Measurements from ENCODE around the gene C11orf24.
A peak's percentile ranks its signal among the peaks of the same experiment; 100 is the strongest.
"Not testable (repeated sequence)": the region's sequence is repeated elsewhere in the genome, so short reads cannot be mapped to it uniquely, and the experiment has no call there.

The C11orf24 gene

DNA sequence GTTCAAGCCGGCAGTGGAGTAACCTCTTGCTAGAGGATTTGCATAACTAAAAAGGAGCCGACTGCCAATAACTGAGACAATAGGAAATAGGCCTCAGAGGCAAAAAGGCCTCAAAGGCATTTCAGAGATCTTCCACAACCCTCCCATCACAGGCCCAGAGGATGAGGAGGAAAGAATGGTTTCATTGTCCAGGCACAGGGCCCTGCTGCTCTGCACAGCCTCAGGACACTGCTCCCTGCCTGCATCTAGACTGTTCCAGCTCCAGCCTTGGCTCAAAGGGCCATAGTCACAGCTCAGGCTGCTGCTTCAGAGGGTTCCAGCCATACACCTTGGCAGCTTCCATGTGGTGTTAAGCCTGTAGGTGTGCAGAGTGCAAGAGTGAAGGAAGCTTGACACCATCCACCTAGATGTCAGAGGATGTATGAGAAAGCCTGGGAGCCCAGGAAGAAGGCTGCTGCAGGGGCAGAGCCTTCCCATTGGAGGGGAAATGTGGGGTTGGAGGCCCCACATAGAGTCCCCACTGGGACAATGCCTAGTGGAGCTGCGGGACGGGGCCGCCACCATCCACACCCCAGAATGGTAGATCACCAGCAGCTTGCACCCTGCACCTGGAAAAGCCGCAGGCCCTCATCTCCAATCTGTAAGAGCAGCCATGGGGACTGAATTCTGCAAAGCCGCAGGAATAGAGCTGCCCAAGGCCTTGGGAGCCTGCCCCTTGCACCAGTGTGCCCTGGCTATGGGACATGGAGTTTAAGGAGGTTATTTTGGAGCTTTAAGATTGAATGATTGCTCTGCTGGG, 32.4 kb upstream of the C11orf24 start:
- Mint-ChIP-seq H3K27ac (no peak overlapping the region), H3K36me3 (ENCODE audit: low read depth) (no peaks in the 10 kb centered on the region), H3K27me3 (ENCODE audit: low read depth) (no peaks in the 10 kb centered on the region), H3K4me1 (ENCODE audit: low read depth) (peaks cover 7% of the 10 kb centered on the region), H3K9me3 (no peaks in the 10 kb centered on the region), H3K4me3 (no peak overlapping the region)
- no peak for DNase-seq (ENCODE audit: low spot score)

DNA sequence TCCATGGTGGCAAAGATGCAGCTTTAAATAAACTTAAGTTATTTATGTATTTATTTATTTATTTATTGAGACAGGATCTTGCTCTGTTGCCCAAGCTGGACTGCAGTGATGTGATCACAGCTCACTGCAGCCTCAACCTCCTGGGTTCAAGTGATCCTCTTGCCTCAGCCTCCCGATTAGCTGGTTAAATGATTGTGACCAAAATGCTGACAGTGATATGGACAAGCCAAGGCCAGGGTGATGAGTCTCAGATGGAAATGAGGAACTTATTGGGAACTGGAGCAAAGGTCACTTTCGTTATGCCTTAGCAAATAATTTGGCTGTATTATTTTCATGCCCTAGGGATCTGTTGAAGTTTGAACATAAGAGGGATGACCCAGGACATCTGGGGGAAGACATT, 31.3 kb upstream of the C11orf24 start:
- H3K27me3 Mint-ChIP-seq (ENCODE audit: low read depth), result no peaks in the 10 kb centered on the region
- H3K27ac Mint-ChIP-seq, result no peak overlapping the region
- peaks cover 7% of the 10 kb centered on the region for H3K4me1 Mint-ChIP-seq (ENCODE audit: low read depth)
- DNase-seq (ENCODE audit: low spot score), result no peak
- H3K4me3 Mint-ChIP-seq, result no peak overlapping the region
- no peaks in the 10 kb centered on the region for H3K36me3 Mint-ChIP-seq (ENCODE audit: low read depth)
- no peaks in the 10 kb centered on the region for H3K9me3 Mint-ChIP-seq

DNA sequence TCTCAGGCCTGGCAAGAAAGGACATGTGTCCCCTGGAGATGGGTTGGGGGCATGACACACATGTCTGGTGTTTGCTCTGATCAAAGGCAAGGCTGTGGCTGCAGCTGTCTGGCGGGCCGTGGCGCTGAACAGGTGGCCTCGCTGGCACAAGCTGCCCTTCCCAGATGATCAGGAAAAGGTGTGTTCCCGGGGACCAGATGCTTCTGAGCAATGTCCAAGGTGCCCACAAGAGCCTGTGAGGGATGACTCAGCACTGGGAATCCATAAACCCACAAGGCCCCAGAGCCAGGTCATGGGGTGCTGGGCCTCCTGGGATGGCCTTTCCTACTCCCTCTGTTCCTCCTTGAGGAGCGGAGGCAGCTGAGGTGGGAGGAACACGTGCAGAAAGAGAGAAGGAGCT, 30.9 kb upstream of the C11orf24 start:
- no peak for DNase-seq (ENCODE audit: low spot score)
- Mint-ChIP-seq H3K27me3 (ENCODE audit: low read depth) (no peaks in the 10 kb centered on the region), H3K36me3 (ENCODE audit: low read depth) (no peaks in the 10 kb centered on the region), H3K9me3 (no peaks in the 10 kb centered on the region), H3K4me3 (no peak overlapping the region), H3K4me1 (ENCODE audit: low read depth) (peaks cover 7% of the 10 kb centered on the region), H3K27ac (no peak overlapping the region)

DNA sequence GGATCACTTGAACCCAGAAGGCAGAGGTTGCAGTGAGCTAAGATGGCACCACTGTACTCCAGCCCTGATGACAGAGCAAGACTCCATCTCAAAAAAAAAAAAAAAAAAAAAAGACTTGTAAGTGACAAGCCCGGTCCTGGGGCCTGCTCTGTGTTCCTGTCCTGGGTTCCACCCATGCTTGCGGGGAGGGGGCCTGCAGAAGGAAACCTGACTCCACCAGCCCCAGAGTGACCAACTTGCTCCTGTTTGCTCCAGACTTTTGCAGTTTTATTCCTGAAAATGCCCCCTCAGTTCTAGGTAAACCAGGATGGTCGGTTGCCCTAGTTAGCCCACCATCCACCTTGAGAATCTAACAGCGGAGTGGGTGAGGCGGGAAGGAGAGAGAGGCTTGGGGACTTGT, 30.5 kb upstream of the C11orf24 start:
- DNase-seq (ENCODE audit: low spot score), result no peak
- Mint-ChIP-seq H3K27ac (no peak overlapping the region), H3K9me3 (no peaks in the 10 kb centered on the region), H3K36me3 (ENCODE audit: low read depth) (no peaks in the 10 kb centered on the region), H3K4me3 (no peak overlapping the region), H3K4me1 (ENCODE audit: low read depth) (peaks cover 7% of the 10 kb centered on the region), H3K27me3 (ENCODE audit: low read depth) (no peaks in the 10 kb centered on the region)

DNA sequence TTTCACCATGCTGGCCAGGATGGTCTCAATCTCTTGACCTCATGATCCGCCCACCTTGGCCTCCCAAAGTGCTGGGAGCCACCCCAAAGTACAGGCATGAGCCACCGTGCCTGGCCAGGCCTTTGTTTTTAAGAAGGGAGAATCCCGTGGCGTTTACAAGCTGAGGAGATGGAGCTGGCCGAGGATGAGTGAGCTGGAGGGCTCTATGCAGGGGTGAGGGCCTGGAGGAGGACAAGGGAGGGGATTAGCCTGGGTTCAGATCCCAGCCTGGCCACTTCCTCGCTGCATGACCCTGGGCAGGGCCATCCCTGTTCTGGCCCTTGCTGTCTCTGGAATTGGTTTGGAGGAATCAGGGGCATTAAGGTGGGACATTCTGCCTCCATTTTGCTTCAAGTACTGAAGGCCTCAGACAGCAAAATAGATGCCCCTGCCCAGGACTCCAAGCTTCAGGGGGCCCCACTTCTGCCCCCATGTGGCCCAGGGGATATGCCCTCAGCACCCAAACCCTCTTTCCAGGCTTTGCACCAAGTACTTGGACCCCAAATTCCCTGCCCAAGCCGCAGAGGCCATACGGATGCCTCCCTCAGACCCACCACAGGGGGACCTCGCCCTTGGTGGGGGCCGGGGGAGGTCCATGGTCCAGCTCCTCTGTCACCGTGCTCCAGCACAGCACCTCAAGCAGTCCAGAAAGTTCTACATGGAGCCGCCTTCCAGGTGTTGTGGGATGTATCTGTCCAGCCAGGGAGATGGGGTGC, 28.5 kb upstream of the C11orf24 start:
- Mint-ChIP-seq H3K4me3 (no peak overlapping the region), H3K27me3 (ENCODE audit: low read depth) (no peaks in the 10 kb centered on the region), H3K36me3 (ENCODE audit: low read depth) (no peaks in the 10 kb centered on the region), H3K4me1 (ENCODE audit: low read depth) (no peaks in the 10 kb centered on the region), H3K27ac (no peak overlapping the region), H3K9me3 (no peaks in the 10 kb centered on the region)
- DNase-seq (ENCODE audit: low spot score), result no peak

DNA sequence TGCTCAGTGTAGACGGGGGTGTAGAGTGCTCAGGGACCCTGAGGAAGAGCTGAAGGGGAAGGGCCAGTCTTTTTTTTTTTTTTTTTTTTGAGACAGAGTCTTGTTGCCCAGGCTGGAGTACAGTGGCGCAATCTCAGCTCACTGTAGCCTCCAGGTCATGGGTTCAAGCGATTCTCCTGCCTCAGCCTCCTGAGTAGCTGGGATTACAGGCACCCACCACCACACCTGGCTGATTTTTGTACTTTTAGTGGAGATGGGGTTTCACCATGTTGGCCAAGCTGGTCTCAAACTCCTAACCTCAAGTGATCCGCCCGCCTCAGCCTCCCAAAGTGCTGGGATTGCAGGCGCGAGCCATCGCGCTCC, 27.7 kb upstream of the C11orf24 start:
- not testable (repeated sequence) for H3K9me3 Mint-ChIP-seq; H3K36me3 Mint-ChIP-seq (ENCODE audit: low read depth); H3K27me3 Mint-ChIP-seq (ENCODE audit: low read depth); H3K4me3 Mint-ChIP-seq; H3K27ac Mint-ChIP-seq; H3K4me1 Mint-ChIP-seq (ENCODE audit: low read depth); DNase-seq (ENCODE audit: low spot score)

DNA sequence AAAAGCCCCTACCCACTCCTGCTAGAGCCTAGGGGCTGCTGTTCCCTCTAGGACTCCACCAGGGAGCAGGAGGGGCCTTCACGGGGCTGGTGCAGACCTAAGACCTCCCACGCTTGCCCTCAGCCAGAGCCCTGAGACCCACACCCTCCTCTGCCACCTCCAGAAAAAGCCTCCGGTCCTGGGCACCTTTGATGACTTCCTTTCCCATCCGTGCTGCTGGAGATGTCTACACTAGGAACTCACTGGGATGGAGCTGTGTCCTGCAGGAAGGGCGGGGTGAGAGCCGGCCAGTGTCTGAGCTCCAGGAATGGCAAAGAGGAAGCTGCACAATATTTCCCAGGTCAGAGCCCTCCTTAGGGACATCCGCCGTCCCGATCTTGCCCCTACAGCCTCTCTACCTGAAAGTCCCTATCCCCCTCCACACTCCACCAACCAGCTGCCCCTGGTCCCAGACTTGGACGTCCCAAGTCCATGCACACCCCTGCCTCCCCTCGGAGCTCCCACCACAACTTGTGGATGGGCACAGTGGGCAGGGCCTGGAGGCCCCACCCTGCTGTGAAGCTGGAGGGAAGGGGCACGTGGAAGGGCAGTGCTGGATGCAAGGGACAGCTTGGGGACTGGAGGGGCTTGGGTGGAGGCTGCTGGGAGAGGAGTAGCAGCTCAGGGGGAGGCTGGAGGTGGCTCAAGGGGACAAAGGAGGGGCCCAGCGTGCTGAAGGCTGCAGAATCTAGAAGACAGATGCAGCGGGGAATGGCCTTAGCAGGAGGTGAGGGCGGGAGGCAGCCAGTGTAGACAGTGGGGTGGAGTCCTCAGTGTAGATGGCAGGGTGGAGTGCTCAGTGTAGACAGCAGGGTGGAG, 27.1 kb upstream of the C11orf24 start:
- no peaks in the 10 kb centered on the region for H3K36me3 Mint-ChIP-seq (ENCODE audit: low read depth)
- H3K9me3 Mint-ChIP-seq, result no peaks in the 10 kb centered on the region
- no peaks in the 10 kb centered on the region for H3K27me3 Mint-ChIP-seq (ENCODE audit: low read depth)
- H3K27ac Mint-ChIP-seq, result no peak overlapping the region
- H3K4me1 Mint-ChIP-seq (ENCODE audit: low read depth), result no peaks in the 10 kb centered on the region
- no peak for DNase-seq (ENCODE audit: low spot score)
- H3K4me3 Mint-ChIP-seq, result no peak overlapping the region

DNA sequence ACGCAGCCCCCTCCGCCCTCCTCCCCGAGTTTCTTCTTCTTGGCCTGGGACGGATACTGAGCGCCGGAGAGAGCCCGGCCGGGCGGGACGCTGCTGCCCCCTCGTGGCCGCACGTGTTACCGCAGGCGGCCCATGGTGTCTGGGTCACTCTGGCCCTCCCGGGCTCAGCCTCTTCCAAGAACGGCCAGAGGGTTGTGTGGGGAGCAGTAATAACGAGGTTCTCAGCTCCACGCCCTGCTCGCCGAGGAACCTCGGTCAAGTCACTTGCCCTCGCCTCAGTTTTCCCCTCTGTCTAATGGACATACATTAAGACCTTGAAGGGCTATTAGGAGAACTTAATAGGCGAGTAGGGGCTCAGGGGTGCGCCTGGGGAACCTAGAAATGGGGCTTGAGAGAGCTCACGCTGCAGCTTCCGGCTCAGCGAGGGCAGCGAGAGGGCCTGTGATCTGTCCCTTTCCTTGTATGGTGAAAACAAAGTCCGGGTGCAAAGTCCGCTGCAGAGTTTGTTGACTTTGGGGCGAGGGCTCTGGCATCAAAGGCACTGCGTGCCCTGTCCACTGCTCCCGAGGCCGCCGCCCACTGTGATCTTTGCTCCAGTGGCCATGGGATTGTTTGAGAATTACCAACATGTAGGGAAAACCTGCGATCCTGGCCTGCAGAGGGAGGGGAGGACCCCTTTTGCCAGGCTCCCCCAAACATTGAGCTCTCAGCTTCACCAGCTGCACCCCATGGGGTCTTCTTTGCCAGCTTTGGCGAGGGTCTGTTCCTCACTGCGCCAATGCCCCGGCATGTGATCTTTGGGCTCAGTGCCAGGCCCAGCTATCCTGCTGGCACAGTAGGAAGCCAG, 26.3 kb upstream of the C11orf24 start:
- H3K9me3 Mint-ChIP-seq, result no peaks in the 10 kb centered on the region
- H3K27me3 Mint-ChIP-seq (ENCODE audit: low read depth), result peaks cover 5% of the 10 kb centered on the region
- H3K4me3 Mint-ChIP-seq, result no peak overlapping the region
- H3K27ac Mint-ChIP-seq, result no peak overlapping the region
- no peaks in the 10 kb centered on the region for H3K36me3 Mint-ChIP-seq (ENCODE audit: low read depth)
- no peaks in the 10 kb centered on the region for H3K4me1 Mint-ChIP-seq (ENCODE audit: low read depth)
- peak; percentile 62 for DNase-seq (ENCODE audit: low spot score)

DNA sequence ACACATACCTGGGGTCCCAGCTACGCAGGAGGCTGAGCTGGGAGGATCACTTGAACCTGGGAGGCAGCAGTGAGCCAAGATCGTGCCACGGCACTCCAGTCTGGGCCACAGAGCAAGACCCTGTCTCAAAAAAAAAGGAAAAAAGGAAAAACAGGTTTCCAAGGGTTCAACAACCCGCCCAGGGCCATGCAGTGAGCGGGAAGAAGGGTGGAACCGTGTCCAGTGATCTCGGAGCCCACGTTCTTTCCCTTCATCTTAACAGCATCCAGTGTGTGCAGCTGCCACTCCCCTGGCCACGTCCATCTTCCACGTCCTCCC, 25.7 kb upstream of the C11orf24 start:
- no peaks in the 10 kb centered on the region for H3K36me3 Mint-ChIP-seq (ENCODE audit: low read depth)
- H3K27ac Mint-ChIP-seq, result no peak overlapping the region
- H3K4me1 Mint-ChIP-seq (ENCODE audit: low read depth), result no peaks in the 10 kb centered on the region
- H3K27me3 Mint-ChIP-seq (ENCODE audit: low read depth), result peaks cover 5% of the 10 kb centered on the region
- no peak for DNase-seq (ENCODE audit: low spot score)
- no peak overlapping the region for H3K4me3 Mint-ChIP-seq
- no peaks in the 10 kb centered on the region for H3K9me3 Mint-ChIP-seq

DNA sequence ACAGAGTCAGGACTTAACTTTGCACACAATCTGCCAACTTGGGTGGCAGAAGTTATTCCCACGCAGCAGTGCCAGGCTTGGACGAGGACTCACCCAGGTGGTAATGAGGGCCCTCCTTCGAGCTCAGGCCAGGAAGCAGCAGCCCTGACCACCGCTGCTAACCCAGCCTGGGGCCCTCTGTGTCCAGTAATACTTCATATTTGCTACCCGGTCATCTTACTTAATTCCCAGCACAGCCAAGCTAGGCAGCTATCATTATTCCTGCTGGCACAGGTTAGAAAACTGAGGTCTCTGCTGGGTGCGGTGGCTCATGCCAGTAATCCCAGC, 25.2 kb upstream of the C11orf24 start:
- Mint-ChIP-seq H3K27me3 (ENCODE audit: low read depth) (peaks cover 5% of the 10 kb centered on the region), H3K4me1 (ENCODE audit: low read depth) (no peaks in the 10 kb centered on the region), H3K4me3 (no peak overlapping the region), H3K27ac (no peak overlapping the region), H3K36me3 (ENCODE audit: low read depth) (no peaks in the 10 kb centered on the region), H3K9me3 (no peaks in the 10 kb centered on the region)
- DNase-seq (ENCODE audit: low spot score), result no peak

DNA sequence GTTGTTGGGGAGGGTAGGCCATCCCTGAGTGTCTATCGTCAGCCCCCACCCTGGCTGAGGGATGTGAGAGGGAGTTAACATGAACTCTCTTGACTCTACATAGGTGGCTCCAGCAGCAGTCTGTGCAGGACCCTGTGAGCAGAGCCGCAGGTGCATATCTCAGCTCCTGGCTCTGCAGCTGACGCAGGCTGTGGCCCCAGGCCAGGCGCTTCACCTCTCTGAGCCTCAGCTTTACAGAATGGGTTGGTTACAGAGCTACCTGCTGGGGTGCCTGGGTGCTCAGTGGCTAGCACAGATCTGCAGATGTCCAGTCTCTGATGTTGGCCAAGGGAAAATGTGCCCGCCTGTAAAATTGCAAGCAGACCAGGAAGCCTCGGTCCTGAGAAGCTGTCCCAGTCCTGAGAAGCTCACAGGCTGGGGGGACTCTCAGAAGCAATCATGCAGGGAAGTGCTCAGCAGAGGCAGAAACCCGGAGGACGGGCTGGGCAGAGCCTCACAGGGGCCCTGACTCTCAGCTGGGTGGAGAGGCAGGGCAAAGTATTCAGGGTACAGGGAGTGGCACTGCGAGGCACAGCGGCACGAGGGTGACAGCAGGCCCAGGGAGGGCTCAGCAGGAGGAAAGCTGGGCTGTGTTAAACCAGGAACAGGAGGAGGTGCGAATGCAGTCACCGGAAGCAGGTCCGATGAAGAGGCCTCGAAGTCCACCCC, 24.7 kb upstream of the C11orf24 start:
- Mint-ChIP-seq H3K36me3 (ENCODE audit: low read depth) (no peaks in the 10 kb centered on the region), H3K4me3 (no peak overlapping the region), H3K27me3 (ENCODE audit: low read depth) (peaks cover 5% of the 10 kb centered on the region), H3K27ac (no peak overlapping the region), H3K4me1 (ENCODE audit: low read depth) (no peaks in the 10 kb centered on the region), H3K9me3 (no peaks in the 10 kb centered on the region)
- no peak for DNase-seq (ENCODE audit: low spot score)

DNA sequence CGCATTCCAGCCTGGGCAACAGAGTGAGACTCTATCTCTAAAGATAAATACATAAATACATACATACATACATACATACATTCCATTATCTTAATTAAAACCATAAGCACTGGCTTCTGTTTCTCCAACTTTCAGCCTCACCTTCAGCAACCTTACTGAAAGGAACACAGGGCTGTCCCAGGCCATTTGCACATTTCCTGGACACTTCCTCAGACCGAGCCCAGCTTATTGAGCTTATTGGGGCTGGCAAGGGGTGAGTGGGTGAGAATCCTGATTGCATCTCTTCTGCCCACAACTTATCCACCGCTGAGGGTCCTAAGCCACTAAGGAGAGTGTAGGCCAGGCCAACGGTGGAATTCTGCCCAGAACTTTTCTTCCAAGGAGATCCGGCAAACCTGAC, 24.2 kb upstream of the C11orf24 start:
- Mint-ChIP-seq H3K27ac (no peak overlapping the region), H3K9me3 (no peaks in the 10 kb centered on the region), H3K27me3 (ENCODE audit: low read depth) (peaks cover 5% of the 10 kb centered on the region), H3K4me3 (no peak overlapping the region), H3K4me1 (ENCODE audit: low read depth) (no peaks in the 10 kb centered on the region), H3K36me3 (ENCODE audit: low read depth) (no peaks in the 10 kb centered on the region)
- no peak for DNase-seq (ENCODE audit: low spot score)

DNA sequence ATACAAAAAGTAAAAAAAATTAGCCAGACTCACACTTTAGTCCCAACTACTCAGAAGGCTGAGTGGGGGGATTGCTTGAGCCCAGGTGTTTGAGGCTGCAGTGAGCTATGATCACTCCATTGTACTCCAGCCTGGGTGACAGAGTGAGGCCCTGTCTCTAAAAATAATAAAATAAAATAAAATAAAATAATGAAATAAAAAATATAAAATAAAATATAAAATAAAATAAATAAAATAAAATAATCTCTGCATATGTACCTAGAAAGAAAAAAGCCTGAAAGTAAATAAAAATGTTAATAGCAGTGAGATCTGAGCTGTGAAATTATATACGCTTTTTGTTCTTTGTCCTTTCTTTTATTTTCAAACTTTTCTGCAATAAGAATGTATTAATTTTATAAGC, 23.5 kb upstream of the C11orf24 start:
- H3K9me3 Mint-ChIP-seq, result no peaks in the 10 kb centered on the region
- no peak overlapping the region for H3K4me3 Mint-ChIP-seq
- H3K36me3 Mint-ChIP-seq (ENCODE audit: low read depth), result no peaks in the 10 kb centered on the region
- H3K27ac Mint-ChIP-seq, result no peak overlapping the region
- DNase-seq (ENCODE audit: low spot score), result no peak
- H3K4me1 Mint-ChIP-seq (ENCODE audit: low read depth), result no peaks in the 10 kb centered on the region
- H3K27me3 Mint-ChIP-seq (ENCODE audit: low read depth), result peaks cover 8% of the 10 kb centered on the region
